Neural progenitor cell (in vitro differentiated cells): ENCODE data around the gene RXRA. TPM values are rescaled to one million over a fixed set of nuclear protein-coding genes. Genes with fewer than 3 reads are reported as not detected.

Experiments used
- DNase-seq: peaks from one replicate; pipeline ENCODE4 v3.0.0-alpha.2; 2016; ENCODE audit warnings: low spot score
- H2AFZ ChIP-seq: fragments of 200-600 bp; sonication (generic); replicated peaks from 2 replicates; pipeline ENCODE4 v1.6.1; 2016; ENCODE audit warnings: antibody characterized with exemption
- H3F3A ChIP-seq: fragments of 200-600 bp; sonication (generic); 2 replicates; pipeline ENCODE4 v1.6.1; 2016; ENCODE audit warnings: antibody characterized with exemption, low read depth
- H3K27ac ChIP-seq: fragments of 200-600 bp; sonication (generic); 2 replicates; pipeline ENCODE4 v1.5.1; 2016; ENCODE audit warnings: mild to moderate bottlenecking
- H3K27me3 ChIP-seq: fragments of 200-600 bp; sonication (generic); 2 replicates; pipeline ENCODE4 v1.6.1; 2016; ENCODE audit warnings: mild to moderate bottlenecking, moderate library complexity
- H3K36me3 ChIP-seq: fragments of 200-600 bp; sonication (generic); 2 replicates; pipeline ENCODE4 v1.5.1; 2016
- H3K4me1 ChIP-seq: fragments of 200-600 bp; sonication (generic); 2 replicates; pipeline ENCODE4 v1.6.1; 2016; ENCODE audit warnings: mixed run types
- H3K4me2 ChIP-seq: fragments of 200-600 bp; sonication (generic); 2 replicates; pipeline ENCODE4 v1.6.1; 2016
- H3K4me3 ChIP-seq: fragments of 200-600 bp; sonication (generic); 2 replicates; pipeline ENCODE4 v1.5.1; 2016
- H3K79me2 ChIP-seq: fragments of 200-600 bp; sonication (generic); 2 replicates; pipeline ENCODE4 v1.6.1; 2016; ENCODE audit warnings: low read depth
- H3K9ac ChIP-seq: fragments of 200-600 bp; sonication (generic); 2 replicates; pipeline ENCODE4 v1.6.1; 2016
- H3K9me3 ChIP-seq: fragments of 200-600 bp; sonication (generic); 2 replicates; pipeline ENCODE4 v1.5.1; 2016; ENCODE audit warnings: low read depth
- H4K20me1 ChIP-seq: fragments of 200-600 bp; sonication (generic); 2 replicates; pipeline ENCODE4 v1.6.1; 2016; ENCODE audit warnings: low read depth
- H3K27ac Mint-ChIP-seq: 3 replicates; pipeline ENCODE4 v1.8.0; 2021; ENCODE audit warnings: mixed read lengths
- H3K27me3 Mint-ChIP-seq: 2 replicates; pipeline ENCODE4 v1.8.0; 2022; ENCODE audit warnings: low read depth, mild to moderate bottlenecking, inconsistent platforms, moderate library complexity, mixed read lengths; ENCODE audit not compliant: insufficient read depth
- H3K36me3 Mint-ChIP-seq: 3 replicates; pipeline ENCODE4 v1.8.0; 2021; ENCODE audit warnings: mixed read lengths
- H3K4me1 Mint-ChIP-seq: 3 replicates; pipeline ENCODE4 v1.8.0; 2021; ENCODE audit warnings: mixed read lengths
- H3K4me3 Mint-ChIP-seq: 3 replicates; pipeline ENCODE4 v1.8.0; 2021; ENCODE audit warnings: mild to moderate bottlenecking, moderate library complexity, mixed read lengths
- H3K9me3 Mint-ChIP-seq: 3 replicates; pipeline ENCODE4 v1.8.0; 2020; ENCODE audit warnings: mixed read lengths
- EZH2 ChIP-seq: fragments of 200-600 bp; sonication (generic); IDR thresholded peaks from 2 replicates; pipeline ENCODE4 v1.6.1; 2017; ENCODE audit warnings: antibody characterized with exemption, mild to moderate bottlenecking, moderate library complexity
- EZH2phosphoT487 ChIP-seq: fragments of 200-600 bp; sonication (generic); IDR thresholded peaks from 2 replicates; pipeline ENCODE4 v1.6.1; 2017; ENCODE audit warnings: antibody characterized with exemption
- total RNA-seq: library from RNA; depleted of rRNA; stranded (reverse); fragments of >200 nt; gene quantifications from 2 replicates; pipeline ENCODE4 v1.2.3, GENCODE V29; 2015; ENCODE audit warnings: low replicate concordance
- TF ChIP-seq, protein P1 (sequence below): fragments of 200-600 bp; sonication (generic); IDR thresholded peaks from 2 replicates; pipeline ENCODE4 v1.5.1; 2017; ENCODE audit warnings: antibody characterized with exemption, mild to moderate bottlenecking

RXRA gene
- total RNA-seq, 1 donor from 2014 or later: 11.6 TPM

- Histone ChIP-seq H3K36me3 (no peaks in the 10 kb centered on the region), H3K4me2 (peak overlapping the region; percentile 86), H3K27me3 (no peaks in the 10 kb centered on the region), H3K4me3 (peak overlapping the region; percentile 51), H2AFZ (no peak overlapping the region), H4K20me1 (peaks cover 27% of the 10 kb centered on the region), H3K27ac (no peak overlapping the region), H3K79me2 (peaks cover 25% of the 10 kb centered on the region), H3K9ac (no peak overlapping the region), H3K9me3 (no peaks in the 10 kb centered on the region), H3F3A (peaks cover 59% of the 10 kb centered on the region), H3K4me1 (peaks cover 52% of the 10 kb centered on the region)
- no peaks in the 10 kb centered on the region for H3K9me3 Mint-ChIP-seq
- DNase-seq: no peak
- peak overlapping the region; percentile 76 for H3K27ac Mint-ChIP-seq
- peaks cover 15% of the 10 kb centered on the region for H3K27me3 Mint-ChIP-seq
- H3K36me3 Mint-ChIP-seq: no peaks in the 10 kb centered on the region
- TF ChIP-seq, protein P1, sequence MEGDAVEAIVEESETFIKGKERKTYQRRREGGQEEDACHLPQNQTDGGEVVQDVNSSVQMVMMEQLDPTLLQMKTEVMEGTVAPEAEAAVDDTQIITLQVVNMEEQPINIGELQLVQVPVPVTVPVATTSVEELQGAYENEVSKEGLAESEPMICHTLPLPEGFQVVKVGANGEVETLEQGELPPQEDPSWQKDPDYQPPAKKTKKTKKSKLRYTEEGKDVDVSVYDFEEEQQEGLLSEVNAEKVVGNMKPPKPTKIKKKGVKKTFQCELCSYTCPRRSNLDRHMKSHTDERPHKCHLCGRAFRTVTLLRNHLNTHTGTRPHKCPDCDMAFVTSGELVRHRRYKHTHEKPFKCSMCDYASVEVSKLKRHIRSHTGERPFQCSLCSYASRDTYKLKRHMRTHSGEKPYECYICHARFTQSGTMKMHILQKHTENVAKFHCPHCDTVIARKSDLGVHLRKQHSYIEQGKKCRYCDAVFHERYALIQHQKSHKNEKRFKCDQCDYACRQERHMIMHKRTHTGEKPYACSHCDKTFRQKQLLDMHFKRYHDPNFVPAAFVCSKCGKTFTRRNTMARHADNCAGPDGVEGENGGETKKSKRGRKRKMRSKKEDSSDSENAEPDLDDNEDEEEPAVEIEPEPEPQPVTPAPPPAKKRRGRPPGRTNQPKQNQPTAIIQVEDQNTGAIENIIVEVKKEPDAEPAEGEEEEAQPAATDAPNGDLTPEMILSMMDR: no peak
- TF ChIP-seq EZH2phosphoT487: no peak
- TF ChIP-seq EZH2: no peak
- H3K4me3 Mint-ChIP-seq: peak overlapping the region; percentile 82
- H3K4me1 Mint-ChIP-seq: peaks cover 47% of the 10 kb centered on the region
Measured at GRCh38 chr9:134324359-134325095, 1.7 kb upstream of the RXRA start.

DNA sequence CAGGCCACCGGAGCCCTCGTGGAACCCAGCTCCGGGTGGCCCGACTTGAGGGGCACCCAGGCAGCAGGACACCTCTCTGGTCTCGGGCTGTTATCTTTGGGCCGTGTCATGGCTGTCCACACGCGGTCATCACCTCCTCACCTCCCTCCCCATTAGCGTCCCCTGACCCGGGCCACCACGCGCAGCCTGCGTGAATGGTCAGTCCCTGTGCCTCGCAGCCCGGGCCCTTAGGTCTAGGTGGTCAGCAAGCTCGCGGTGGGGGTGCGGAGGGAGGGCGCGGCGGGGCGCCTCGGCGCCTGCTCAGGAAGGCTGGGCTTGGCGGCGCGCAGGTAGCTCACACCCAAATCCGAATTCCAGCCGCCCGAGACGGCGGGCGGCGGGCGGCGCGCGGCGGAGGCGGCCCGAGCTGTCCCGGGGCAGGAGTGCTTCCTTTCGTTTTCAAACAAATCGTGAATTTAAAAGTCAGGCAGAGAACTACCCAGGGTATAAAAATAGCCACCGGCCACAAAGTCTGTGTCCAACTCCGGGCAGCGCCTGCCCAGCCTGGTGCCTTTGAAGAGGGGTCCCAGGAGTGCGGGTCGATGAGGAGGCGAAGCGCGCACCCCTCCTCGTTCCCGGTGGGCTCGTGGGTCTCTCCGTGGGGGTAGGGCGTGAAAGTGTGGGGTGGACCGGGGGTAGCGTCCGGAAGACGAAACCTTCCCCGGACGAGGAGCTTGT lies 1.0 kb upstream of the RXRA start:
- Mint-ChIP-seq H3K27ac (no peak overlapping the region), H3K4me3 (peak overlapping the region; percentile 85), H3K36me3 (no peaks in the 10 kb centered on the region), H3K4me1 (peaks cover 48% of the 10 kb centered on the region), H3K27me3 (peaks cover 11% of the 10 kb centered on the region), H3K9me3 (no peaks in the 10 kb centered on the region)
- DNase-seq: peak; percentile 68
- Histone ChIP-seq H3K79me2 (peaks cover 32% of the 10 kb centered on the region), H4K20me1 (peaks cover 34% of the 10 kb centered on the region), H2AFZ (no peak overlapping the region), H3K36me3 (no peaks in the 10 kb centered on the region), H3K27me3 (no peaks in the 10 kb centered on the region), H3F3A (peaks cover 51% of the 10 kb centered on the region), H3K9ac (no peak overlapping the region), H3K4me1 (peaks cover 52% of the 10 kb centered on the region), H3K4me3 (peak overlapping the region; percentile 51), H3K9me3 (no peaks in the 10 kb centered on the region), H3K27ac (no peak overlapping the region), H3K4me2 (peak overlapping the region; percentile 86)
- no peak for TF ChIP-seq EZH2
- no peak for TF ChIP-seq EZH2phosphoT487
- TF ChIP-seq, protein P1: no peak

DNA sequence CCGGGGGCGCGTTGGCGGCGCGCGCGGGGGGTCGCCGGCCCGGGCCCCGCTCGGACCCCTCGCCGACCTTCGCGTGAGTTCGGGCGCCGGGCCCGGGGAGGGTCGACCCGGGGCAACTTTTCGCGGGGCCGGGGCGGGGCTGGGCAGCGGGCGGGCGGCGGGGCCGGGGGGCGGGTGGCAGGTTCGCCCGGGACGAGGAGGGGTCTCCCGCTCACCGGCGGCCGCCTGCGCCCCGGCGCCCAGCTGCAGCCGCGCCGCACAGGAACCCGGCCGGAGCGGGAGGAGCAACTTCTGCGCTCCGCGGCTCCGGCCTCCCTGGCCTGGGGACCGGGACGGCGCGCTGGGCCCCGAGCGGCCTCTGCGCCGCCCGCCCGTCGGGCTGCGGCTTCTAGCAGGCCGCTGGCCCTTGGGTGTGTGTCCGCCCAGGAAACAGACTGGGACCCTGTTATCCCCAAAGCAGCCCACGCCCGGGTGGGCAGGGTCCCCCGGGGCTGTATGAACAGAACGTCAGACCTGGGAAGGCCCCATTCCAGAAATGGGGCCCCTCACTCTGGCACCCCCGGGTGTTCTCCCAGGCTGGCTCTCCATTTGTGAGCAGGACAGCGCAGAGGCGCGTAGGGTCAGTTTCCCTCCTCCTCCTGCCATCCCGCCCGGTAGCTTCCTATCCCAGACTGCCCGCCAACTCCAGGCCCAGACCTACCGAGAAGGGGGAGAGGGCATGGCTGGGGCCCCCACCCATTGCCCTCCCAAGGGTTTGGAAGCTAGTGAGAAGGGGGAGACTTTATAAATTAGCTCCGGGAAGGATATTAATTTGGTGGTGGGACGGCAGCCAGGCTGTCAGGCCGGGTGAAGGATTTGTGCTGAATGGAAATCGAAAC lies 708 bp downstream of the RXRA start:
- H3K9ac ChIP-seq: peak overlapping the region; percentile 51
- Mint-ChIP-seq H3K9me3 (no peaks in the 10 kb centered on the region), H3K27me3 (peaks cover 11% of the 10 kb centered on the region), H3K27ac (no peak overlapping the region), H3K4me3 (peak overlapping the region; percentile 86), H3K4me1 (peaks cover 44% of the 10 kb centered on the region), H3K36me3 (no peaks in the 10 kb centered on the region)
- H4K20me1 ChIP-seq: peaks cover 51% of the 10 kb centered on the region
- no peaks in the 10 kb centered on the region for H3K36me3 ChIP-seq
- DNase-seq: peak; percentile 67
- peaks cover 49% of the 10 kb centered on the region for H3K79me2 ChIP-seq
- no peak overlapping the region for H3K27ac ChIP-seq
- peaks cover 54% of the 10 kb centered on the region for H3K4me1 ChIP-seq
- TF ChIP-seq EZH2phosphoT487 (no peak), EZH2 (no peak)
- TF ChIP-seq, protein P1: no peak
- no peaks in the 10 kb centered on the region for H3K27me3 ChIP-seq
- peak overlapping the region; percentile 99 for H3K4me2 ChIP-seq
- no peak overlapping the region for H2AFZ ChIP-seq
- peak overlapping the region; percentile 98 for H3K4me3 ChIP-seq
- peaks cover 48% of the 10 kb centered on the region for H3F3A ChIP-seq
- H3K9me3 ChIP-seq: no peaks in the 10 kb centered on the region
